SK-N-SH (cell line): ENCODE measurements around the gene AP4S1. TPM values are rescaled to one million over a fixed set of nuclear protein-coding genes. Genes with fewer than 3 reads are reported as not detected.

Experiments used
- CTCF ChIA-PET: fragments of 300-600, 350-600 bp; formaldehyde crosslinking; extraction: SDS; loops from one replicate; lab custom pipeline; 2021; lab: Yijun Ruan, JAX
- POLR2A ChIA-PET: fragments of 350-600 bp; sonication (Branson Sonifier 250); formaldehyde crosslinking; extraction: SDS; loops from one replicate; lab custom pipeline; 2020; ENCODE audit warnings: antibody characterized with exemption, inconsistent platforms; lab: Yijun Ruan, JAX
- DNase-seq: peaks from one replicate; pipeline ENCODE4 v3.0.0; 2012
- H2AFZ ChIP-seq: fragments of 200-600 bp; sonication (generic); 2 replicates; pipeline ENCODE4 v1.8.1; 2016; ENCODE audit warnings: antibody characterized with exemption, mild to moderate bottlenecking, low read depth
- H3F3A ChIP-seq: fragments of 200-600 bp; sonication (generic); replicated peaks from 2 replicates; pipeline ENCODE3; 2016; ENCODE audit warnings: antibody characterized with exemption, mild to moderate bottlenecking; ENCODE audit not compliant: insufficient read depth
- H3K27ac ChIP-seq, 2 experiments: fragments of 200-500 bp in 1 of 2; fragments of 200-600 bp in 1 of 2; sonication (Bioruptor generic) in 1 of 2; sonication (generic), shearing (Covaris generic) in 1 of 2; 2 replicates each; pipeline versions ENCODE4 v1.5.1 to v1.6.1; 2014 to 2016; ENCODE audit warnings: low read depth in 2 of 2, inconsistent platforms in 1 of 2, low read length in 1 of 2, mild to moderate bottlenecking in 1 of 2, mixed read lengths in 1 of 2
- H3K27me3 ChIP-seq: fragments of 200-600 bp; sonication (generic), shearing (Covaris generic); 2 replicates; pipeline ENCODE4 v1.6.1; 2016; ENCODE audit warnings: mixed run types; ENCODE audit not compliant: insufficient read depth
- H3K36me3 ChIP-seq, 2 experiments: fragments of 200-500 bp in 1 of 2; fragments of 200-600 bp in 1 of 2; sonication (Bioruptor generic) in 1 of 2; sonication (generic) in 1 of 2; replicated peaks in 1 of 2; 2 replicates each; pipeline versions ENCODE3 to v1.5.1; 2014 to 2016; ENCODE audit warnings: low read length in 1 of 2, mild to moderate bottlenecking in 1 of 2; ENCODE audit not compliant: insufficient read depth in 2 of 2, control insufficient read depth in 1 of 2
- H3K4me1 ChIP-seq, 2 experiments: fragments of 200-500 bp in 1 of 2; fragments of 200-600 bp in 1 of 2; sonication (Bioruptor generic) in 1 of 2; sonication (generic), shearing (Covaris generic) in 1 of 2; 2 replicates each; pipeline versions ENCODE4 v1.5.1 to v1.6.1; 2014 to 2016; ENCODE audit warnings: low read depth in 1 of 2, low read length in 1 of 2, mixed run types in 1 of 2; ENCODE audit not compliant: insufficient read depth in 2 of 2, control insufficient read depth in 1 of 2
- H3K4me2 ChIP-seq: fragments of 200-600 bp; sonication (generic), shearing (Covaris generic); 2 replicates; pipeline ENCODE4 v1.6.1; 2017; ENCODE audit warnings: mixed run types
- H3K4me3 ChIP-seq, 2 experiments: fragments of 200-500 bp in 1 of 2; fragments of 200-600 bp in 1 of 2; sonication (Bioruptor generic) in 1 of 2; sonication (generic), shearing (Covaris generic) in 1 of 2; 2 replicates each; pipeline versions ENCODE4 v1.5.1 to v1.8.1; 2014 to 2016; ENCODE audit warnings: low read depth in 2 of 2, inconsistent platforms in 1 of 2, low read length in 1 of 2, mild to moderate bottlenecking in 1 of 2, mixed read lengths in 1 of 2, moderate library complexity in 1 of 2
- H3K79me2 ChIP-seq: fragments of 200-600 bp; sonication (generic); 2 replicates; pipeline ENCODE4 v1.8.1; 2017; ENCODE audit warnings: mild to moderate bottlenecking; ENCODE audit not compliant: insufficient read depth
- H3K9ac ChIP-seq: fragments of 200-600 bp; sonication (generic); 2 replicates; pipeline ENCODE4 v1.6.1; 2017; ENCODE audit warnings: mixed run types
- H3K9me2 ChIP-seq: fragments of 200-600 bp; sonication (generic); 2 replicates; pipeline ENCODE4 v1.6.1; 2017; ENCODE audit warnings: mixed run types
- H3K9me3 ChIP-seq: fragments of 200-600 bp; sonication (generic); 2 replicates; pipeline ENCODE4 v1.6.1; 2017; ENCODE audit warnings: mixed run types, mild to moderate bottlenecking, moderate library complexity
- H4K20me1 ChIP-seq: fragments of 200-600 bp; sonication (generic); 2 replicates; pipeline ENCODE4 v1.6.1; 2017; ENCODE audit warnings: mild to moderate bottlenecking, mixed run types; ENCODE audit not compliant: insufficient read depth
- ELF1 ChIP-seq: IDR thresholded peaks from 2 replicates; pipeline ENCODE4 v1.4.0; 2012
- EP300 ChIP-seq, 2 experiments: IDR thresholded peaks; 2 replicates each; pipeline versions ENCODE4 v1.4.0 to v1.6.1; 2012; ENCODE audit warnings: borderline replicate concordance in 1 of 2, low read depth in 1 of 2, low read length in 1 of 2
- EZH2phosphoT487 ChIP-seq: fragments of 200-600 bp; sonication (generic); IDR thresholded peaks from 2 replicates; pipeline ENCODE4 v1.6.1; 2017; ENCODE audit warnings: low read depth, mixed run types, mild to moderate bottlenecking, antibody characterized with exemption, moderate library complexity, borderline replicate concordance
- FOSL2 ChIP-seq: IDR thresholded peaks from 2 replicates; pipeline ENCODE4 v1.4.0; 2012; ENCODE audit warnings: low read depth, mild to moderate bottlenecking, moderate library complexity, borderline replicate concordance
- FOXJ3 ChIP-seq: sonication (generic); formaldehyde crosslinking; IDR thresholded peaks from 2 replicates; pipeline ENCODE4 v1.5.1; 2020; ENCODE audit warnings: mild to moderate bottlenecking, missing genetic modification reagents
- FOXM1 ChIP-seq: IDR thresholded peaks from 2 replicates; pipeline ENCODE4 v1.4.0; 2012; ENCODE audit warnings: low read depth, mild to moderate bottlenecking
- JUND ChIP-seq: IDR thresholded peaks from 2 replicates; pipeline ENCODE4 v1.4.0; 2012
- MEF2A ChIP-seq: IDR thresholded peaks from 2 replicates; pipeline ENCODE4 v1.4.0; 2012; ENCODE audit warnings: low read depth, borderline replicate concordance
- NFIC ChIP-seq: IDR thresholded peaks from 2 replicates; pipeline ENCODE4 v1.4.0; 2012; ENCODE audit warnings: borderline replicate concordance
- NRF1 ChIP-seq: IDR thresholded peaks from 2 replicates; pipeline ENCODE4 v1.6.1; 2012; ENCODE audit warnings: low read depth, mild to moderate bottlenecking, low read length
- POLR2AphosphoS5 ChIP-seq: IDR thresholded peaks from 2 replicates; pipeline ENCODE4 v1.6.1; 2012; ENCODE audit warnings: low read depth, low read length
- RAD21 ChIP-seq: IDR thresholded peaks from 2 replicates; pipeline ENCODE4 v1.6.1; 2012; ENCODE audit warnings: mild to moderate bottlenecking, low read length
- RCOR1 ChIP-seq: fragments of 150-350 bp; IDR thresholded peaks from 2 replicates; pipeline ENCODE4 v1.6.1; 2017; ENCODE audit warnings: antibody characterized with exemption, low read length
- RXRA ChIP-seq: IDR thresholded peaks from 2 replicates; pipeline ENCODE4 v1.4.0; 2012; ENCODE audit warnings: low read depth, mild to moderate bottlenecking, borderline replicate concordance
- SIN3A ChIP-seq: IDR thresholded peaks from 2 replicates; pipeline ENCODE4 v1.6.1; 2012; ENCODE audit warnings: low read depth, mild to moderate bottlenecking, low read length, moderate library complexity, borderline replicate concordance
- TEAD4 ChIP-seq: IDR thresholded peaks from 2 replicates; pipeline ENCODE4 v1.4.0; 2012; ENCODE audit warnings: mild to moderate bottlenecking, borderline replicate concordance; ENCODE audit not compliant: insufficient read depth
- USF1 ChIP-seq: IDR thresholded peaks from 2 replicates; pipeline ENCODE4 v1.4.0; 2012; ENCODE audit warnings: low read depth, borderline replicate concordance
- USF2 ChIP-seq: fragments of 150-350 bp; IDR thresholded peaks from 2 replicates; pipeline ENCODE4 v1.6.1; 2017; ENCODE audit warnings: antibody characterized with exemption, low read length, low read depth, borderline replicate concordance
- WGBS: methylation state at CpG from one replicate; pipeline ENCODE4 v1.1.6; 2017; ENCODE audit warnings: low lambda C conversion rate; 5-methylcytosine and 5-hydroxymethylcytosine counted together
- polyA plus RNA-seq, 3 experiments: library from polyadenylated mRNA; depleted of rRNA; stranded (reverse); fragments of >200 nt; gene quantifications; 2 replicates each; pipeline ENCODE4 v1.2.3, GENCODE V29; 2012
- TF ChIP-seq, protein P1 (sequence below): fragments of 150-350 bp; IDR thresholded peaks from 2 replicates; pipeline ENCODE4 v1.6.1; 2016; ENCODE audit warnings: mild to moderate bottlenecking, low read depth, low read length
- TF ChIP-seq, protein P2 (sequence below): IDR thresholded peaks from 2 replicates; pipeline ENCODE4 v1.4.0; 2012; ENCODE audit warnings: low read depth, borderline replicate concordance

Gene AP4S1
- polyA plus RNA-seq, 1 of the 3 experiments (the other 2 are of a cell fraction), result 1.7 TPM

GRCh38 chr14:31024010-31024480 lies 1.4 kb upstream of the AP4S1 start (continued):
- TF ChIP-seq USF1 (no peak), FOXM1 (no peak)

- Histone ChIP-seq H3K27me3 (no peaks in the 10 kb centered on the region), H3K4me2 (peak overlapping the region; percentile 82), H3K79me2 (peaks cover 69% of the 10 kb centered on the region), H4K20me1 (peaks cover 51% of the 10 kb centered on the region), H3F3A (peaks cover 14% of the 10 kb centered on the region), H3K27ac (peak overlapping the region; percentile 94 to 98), H3K4me1 (peaks cover 9 to 13% of the 10 kb centered on the region in 2 experiments; a peak in 3 of 4 replicates), H3K9me2 (no peaks in the 10 kb centered on the region), H2AFZ (0 out of 2 replicates have a peak overlapping the region, but pooled peaks have one; percentile 54), H3K36me3 (peaks cover 12 to 16% of the 10 kb centered on the region in 2 experiments), H3K4me3 (peak overlapping the region; percentile 73 to 96), H3K9me3 (no peaks in the 10 kb centered on the region), H3K9ac (peak overlapping the region; percentile 99)
- DNase-seq, result no peak
- TF ChIP-seq FOSL2 (peak; percentile 41; the same call in 1 of the 2 replicates), JUND (peak; percentile 2; the same call in 1 of the 2 replicates), RCOR1 (no peak)
- WGBS, result 12% methylated on average over 11 of the region's 11 CpGs
- ChIA-PET POLR2A (interaction anchor here (1.6 kb wide), 1 partner anchor 183 kb away, joined by 12 read pairs; the partner anchor contains the start of gene HECTD1), CTCF (no interaction called here)
These were observed 677 bp upstream of the AP4S1 start for GRCh38 chr14:31024577-31025366.

GRCh38 chr14:31026077-31026449 lies 614 bp downstream of the AP4S1 start, which contains the start of gene STRN3:
STRN3 (minus strand) TSS chr14:31026379; CDS start chr14:31026185, 194 bp downstream.
- Histone ChIP-seq H3K36me3 (peaks cover 9 to 12% of the 10 kb centered on the region in 2 experiments), H3K9me2 (no peaks in the 10 kb centered on the region), H3K4me2 (peak within 1 kb of the TSS; percentile 88), H3K79me2 (peaks cover 65% of the 10 kb centered on the region), H3K27ac (peak within 1 kb of the TSS; percentile 94 to 98), H4K20me1 (peaks cover 38% of the 10 kb centered on the region), H3K9ac (peak within 1 kb of the TSS; percentile 99), H3K4me1 (peaks cover 9 to 13% of the 10 kb centered on the region in 2 experiments; a peak in 3 of 4 replicates), H3F3A (peaks cover 14% of the 10 kb centered on the region), H2AFZ (peak within 1 kb of the TSS; percentile 89; the same call in 1 of the 2 replicates), H3K27me3 (no peaks in the 10 kb centered on the region), H3K4me3 (peak within 1 kb of the TSS; percentile 73 to 96), H3K9me3 (no peaks in the 10 kb centered on the region)
- ChIA-PET POLR2A (interaction anchor here (1.2 to 1.6 kb wide), 2 partner anchors 9 to 182 kb away, joined by 3 to 12 read pairs; partner anchors contain the start of gene HECTD1), CTCF (interaction anchor here (1.1 to 1.5 kb wide), 2 partner anchors 46 to 55 kb away, joined by 3 to 4 read pairs; no protein-coding TSS in a partner anchor)
- 2% methylated on average over 11 of the region's 31 CpGs for WGBS
- no peak for DNase-seq
- TF ChIP-seq, protein P1, sequence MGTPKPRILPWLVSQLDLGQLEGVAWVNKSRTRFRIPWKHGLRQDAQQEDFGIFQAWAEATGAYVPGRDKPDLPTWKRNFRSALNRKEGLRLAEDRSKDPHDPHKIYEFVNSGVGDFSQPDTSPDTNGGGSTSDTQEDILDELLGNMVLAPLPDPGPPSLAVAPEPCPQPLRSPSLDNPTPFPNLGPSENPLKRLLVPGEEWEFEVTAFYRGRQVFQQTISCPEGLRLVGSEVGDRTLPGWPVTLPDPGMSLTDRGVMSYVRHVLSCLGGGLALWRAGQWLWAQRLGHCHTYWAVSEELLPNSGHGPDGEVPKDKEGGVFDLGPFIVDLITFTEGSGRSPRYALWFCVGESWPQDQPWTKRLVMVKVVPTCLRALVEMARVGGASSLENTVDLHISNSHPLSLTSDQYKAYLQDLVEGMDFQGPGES, result no peak
- peak; percentile 37; the same call in 1 of the 2 replicates for TF ChIP-seq POLR2AphosphoS5
- TF ChIP-seq, protein P2, sequence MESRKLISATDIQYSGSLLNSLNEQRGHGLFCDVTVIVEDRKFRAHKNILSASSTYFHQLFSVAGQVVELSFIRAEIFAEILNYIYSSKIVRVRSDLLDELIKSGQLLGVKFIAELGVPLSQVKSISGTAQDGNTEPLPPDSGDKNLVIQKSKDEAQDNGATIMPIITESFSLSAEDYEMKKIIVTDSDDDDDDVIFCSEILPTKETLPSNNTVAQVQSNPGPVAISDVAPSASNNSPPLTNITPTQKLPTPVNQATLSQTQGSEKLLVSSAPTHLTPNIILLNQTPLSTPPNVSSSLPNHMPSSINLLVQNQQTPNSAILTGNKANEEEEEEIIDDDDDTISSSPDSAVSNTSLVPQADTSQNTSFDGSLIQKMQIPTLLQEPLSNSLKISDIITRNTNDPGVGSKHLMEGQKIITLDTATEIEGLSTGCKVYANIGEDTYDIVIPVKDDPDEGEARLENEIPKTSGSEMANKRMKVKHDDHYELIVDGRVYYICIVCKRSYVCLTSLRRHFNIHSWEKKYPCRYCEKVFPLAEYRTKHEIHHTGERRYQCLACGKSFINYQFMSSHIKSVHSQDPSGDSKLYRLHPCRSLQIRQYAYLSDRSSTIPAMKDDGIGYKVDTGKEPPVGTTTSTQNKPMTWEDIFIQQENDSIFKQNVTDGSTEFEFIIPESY, result no peak
- no peak for TF ChIP-seq FOSL2
- no peak for TF ChIP-seq NRF1
- TF ChIP-seq NFIC, result no peak
- no peak for TF ChIP-seq SIN3A
- no peak for TF ChIP-seq FOXJ3 (CRISPR knock-in tag)
- TF ChIP-seq RXRA, result no peak
- no peak for TF ChIP-seq USF2
- TF ChIP-seq RAD21, result no peak
- TF ChIP-seq MEF2A, result no peak
- TF ChIP-seq FOXM1, result no peak
- TF ChIP-seq EP300 (IDR thresholded peaks at IDR 0.05; ENCODE audit: borderline replicate concordance in 1 of 2, low read depth in 1 of 2, low read length in 1 of 2), result no peak
- TF ChIP-seq ELF1, result no peak
- TF ChIP-seq EZH2phosphoT487, result no peak
- TF ChIP-seq TEAD4, result no peak
